HepG2 (cell line): Measurements from ENCODE around the gene NUDT13. TPM values are rescaled to one million over a fixed set of nuclear protein-coding genes. Genes with fewer than 3 reads are reported as not detected.

Source experiments
- ATAC-seq: fragments of 200-7000 bp; cut with Tn5 transposase; 3 replicates; pipeline ENCODE4 v1.9.1; 2020; ENCODE audit warnings: mild to moderate bottlenecking, moderate library complexity
- BruUV-seq: library from RNA; stranded (reverse); fragments of 400-500 nt; replicated peaks from 2 replicates; lab custom pipeline; 2021; lab: Mats Ljungman, UMichigan
- CTCF ChIA-PET: fragments of 300-600 bp; formaldehyde crosslinking; extraction: SDS; loops from one replicate; lab custom pipeline; 2021; ENCODE audit warnings: low total read pairs, inconsistent platforms, low intra/inter-chr PET ratio; lab: Yijun Ruan, JAX
- POLR2A ChIA-PET: fragments of 350-600 bp; sonication (Branson Sonifier 250); formaldehyde crosslinking; loops from one replicate; lab custom pipeline; 2020; ENCODE audit warnings: antibody characterized with exemption, inconsistent platforms; lab: Yijun Ruan, JAX
- DNase-seq: peaks from one replicate; pipeline ENCODE4 v3.0.0-alpha.2; 2015; ENCODE audit warnings: low spot score
- FAIRE-seq: peaks from 3 replicates; lab custom pipeline; 2011; peaks lifted over from hg19 to GRCh38; lab: Jason Lieb, UNC
- H2AFZ ChIP-seq: one replicate; pipeline ENCODE4 v1.6.1; 2011; ENCODE audit warnings: low read length, inconsistent platforms
- H3K27ac ChIP-seq: fragments of 300-600 bp; 3 replicates; pipeline ENCODE4 v1.8.0; 2011; ENCODE audit warnings: mixed run types, mild to moderate bottlenecking, mixed read lengths, low read length, inconsistent platforms; ENCODE audit not compliant: insufficient read depth; ENCODE audit errors: extremely low read length
- H3K27me3 ChIP-seq, 2 experiments: fragments of 200-600 bp in 1 of 2; 2 replicates in 1 of 2; 3 replicates in 1 of 2; pipeline versions ENCODE4 v1.6.0 to v1.8.0; 2011; ENCODE audit warnings: low read length in 2 of 2, mild to moderate bottlenecking in 2 of 2, moderate library complexity in 2 of 2, inconsistent platforms in 1 of 2; ENCODE audit not compliant: insufficient read depth in 2 of 2, control insufficient read depth in 1 of 2
- H3K36me3 ChIP-seq, 2 experiments: fragments of 200-600 bp in 1 of 2; replicated peaks in 1 of 2; 2 replicates in 1 of 2; 3 replicates in 1 of 2; pipeline versions ENCODE4 v1.5.1 to v1.8.0; 2011; ENCODE audit warnings: low read length in 2 of 2, inconsistent platforms in 1 of 2; ENCODE audit not compliant: insufficient read depth in 2 of 2, control insufficient read depth in 1 of 2
- H3K4me1 ChIP-seq: 2 replicates; pipeline ENCODE4 v1.5.1; 2012; ENCODE audit warnings: low read length, inconsistent platforms; ENCODE audit not compliant: insufficient read depth
- H3K4me2 ChIP-seq: 2 replicates; pipeline ENCODE4 v1.6.0; 2011; ENCODE audit warnings: low read depth, low read length, inconsistent platforms
- H3K4me3 ChIP-seq, 3 experiments: fragments of 200-600 bp in 1 of 3; sonication (generic), shearing (Covaris generic) in 1 of 3; replicated peaks in 1 of 3; 2 replicates each; pipeline ENCODE4 v1.5.1; 2011 to 2016; ENCODE audit warnings: low read length in 3 of 3, inconsistent platforms in 2 of 3, low read depth in 2 of 3, mild to moderate bottlenecking in 2 of 3, control low read depth in 1 of 3, mixed read lengths in 1 of 3; ENCODE audit not compliant: insufficient read depth in 1 of 3
- H3K79me2 ChIP-seq: one replicate; pipeline ENCODE4 v1.6.1; 2011; ENCODE audit warnings: low read length, inconsistent platforms; ENCODE audit not compliant: insufficient read depth
- H3K9ac ChIP-seq: 2 replicates; pipeline ENCODE4 v1.6.0; 2011; ENCODE audit warnings: mild to moderate bottlenecking, low read depth, low read length, inconsistent platforms; ENCODE audit not compliant: insufficient read depth
- H3K9me3 ChIP-seq: 2 replicates; pipeline ENCODE4 v1.5.1; 2012; ENCODE audit warnings: mild to moderate bottlenecking, low read length
- H4K20me1 ChIP-seq: 2 replicates; pipeline ENCODE4 v1.6.0; 2011; ENCODE audit warnings: inconsistent platforms, mild to moderate bottlenecking, low read length, moderate library complexity; ENCODE audit not compliant: insufficient read depth
- BHLHE40 ChIP-seq: IDR thresholded peaks from 2 replicates; pipeline ENCODE4 v1.6.1; 2011; ENCODE audit warnings: low read length, improper control_type of control experiment
- BORCS8-MEF2B ChIP-seq: sonication (generic); formaldehyde crosslinking; IDR thresholded peaks from 2 replicates; pipeline ENCODE4 v1.8.0; 2022; ENCODE audit warnings: mild to moderate bottlenecking, missing genetic modification reagents
- ISL2 ChIP-seq: sonication (generic); formaldehyde crosslinking; IDR thresholded peaks from 2 replicates; pipeline ENCODE4 v1.5.0; 2020; ENCODE audit warnings: missing genetic modification reagents
- JUN ChIP-seq: sonication (generic); formaldehyde crosslinking; IDR thresholded peaks from 2 replicates; pipeline ENCODE4 v1.4.0; 2020; ENCODE audit warnings: mild to moderate bottlenecking, missing genetic modification reagents
- PHF5A ChIP-seq: IDR thresholded peaks from one replicate; pipeline ENCODE4 v1.6.1; 2018; ENCODE audit warnings: low read depth, missing genetic modification reagents; ENCODE audit not compliant: unreplicated experiment
- POGZ ChIP-seq: sonication (generic); formaldehyde crosslinking; IDR thresholded peaks from 2 replicates; pipeline ENCODE4 v1.4.0; 2020; ENCODE audit warnings: mild to moderate bottlenecking, missing genetic modification reagents
- RAD51 ChIP-seq: fragments of 450-650 bp; IDR thresholded peaks from 2 replicates; pipeline ENCODE4 v1.6.1; 2016; ENCODE audit warnings: borderline replicate concordance
- SRF ChIP-seq: IDR thresholded peaks from 2 replicates; pipeline ENCODE4 v1.6.1; 2011; ENCODE audit warnings: mild to moderate bottlenecking, low read depth, low read length, moderate library complexity
- ZNF296 ChIP-seq: sonication (generic); formaldehyde crosslinking; conservative IDR thresholded peaks from 2 replicates; pipeline ENCODE4 v1.5.0; 2020; ENCODE audit warnings: mild to moderate bottlenecking, missing genetic modification reagents
- ZNF574 ChIP-seq: sonication (generic); formaldehyde crosslinking; IDR thresholded peaks from 2 replicates; pipeline ENCODE4 v1.4.0; 2020; ENCODE audit warnings: missing genetic modification reagents
- ZSCAN12 ChIP-seq: sonication (generic); formaldehyde crosslinking; IDR thresholded peaks from 2 replicates; pipeline ENCODE4 v1.9.0; 2021; ENCODE audit warnings: mild to moderate bottlenecking, missing genetic modification reagents
- WGBS: methylation state at CpG from one replicate; pipeline ENCODE4 v1.1.6; 2017; ENCODE audit warnings: low lambda C conversion rate; 5-methylcytosine and 5-hydroxymethylcytosine counted together
- in situ Hi-C: cut with HindIII; loops from 2 replicates; pipeline ENCODE4 v1.10.0; 2017; ENCODE audit warnings: low pct_unique_long_range_greater_than_20kb; ENCODE audit not compliant: extremely low pct_ligation_motif_present
- intact Hi-C: fragments of 100-400 bp; cut with micrococcal nuclease; formaldehyde crosslinking; loops from one replicate; pipeline ENCODE4 v1.10.0; 2022; ENCODE audit not compliant: unreplicated experiment
- polyA plus RNA-seq, 8 experiments: library from polyadenylated mRNA; depleted of rRNA in 3 of 8; stranded (reverse) in 7 of 8; unstranded in 1 of 8; fragments of >200 nt; fragmentation: Illumina TruSeq in 4 of 8; extraction: Trizol in 4 of 8; gene quantifications; 2 replicates each; pipeline versions ENCODE4 v1.2.1 to v1.2.3, GENCODE V29; 2011 to 2016; ENCODE audit warnings: low read depth in 4 of 8, missing spikeins in 1 of 8, mixed read lengths in 1 of 8; ENCODE audit not compliant: insufficient read depth in 1 of 8
- total RNA-seq, 5 experiments: library from RNA; depleted of rRNA; stranded (reverse); fragments of >200 nt; fragmentation: Illumina TruSeq; extraction: Trizol; gene quantifications; 2 replicates each; pipeline ENCODE4 v1.2.3, GENCODE V29; 2016; ENCODE audit warnings: low read depth in 1 of 5
- TF ChIP-seq, protein P1 (sequence below): IDR thresholded peaks from 2 replicates; pipeline ENCODE4 v1.6.1; 2016; ENCODE audit warnings: low read depth, control low read depth
- TF ChIP-seq, protein P2 (sequence below): sonication (generic); formaldehyde crosslinking; IDR thresholded peaks from 2 replicates; pipeline ENCODE4 v1.5.1; 2020; ENCODE audit warnings: missing genetic modification reagents, mild to moderate bottlenecking, borderline replicate concordance

The NUDT13 gene
- total and polyA plus RNA-seq, 2 of the 13 experiments (the other 11 are each of a cell fraction or from before 2014, with no cell fraction given): 4.2 to 6.5 TPM

GRCh38 chr10:73161662-73162061, 51.4 kb downstream of the NUDT13 start:
- no peak for FAIRE-seq
- Histone ChIP-seq H3K27ac (no peak overlapping the region), H3K4me2 (no peak overlapping the region)
- TF ChIP-seq, protein P1, sequence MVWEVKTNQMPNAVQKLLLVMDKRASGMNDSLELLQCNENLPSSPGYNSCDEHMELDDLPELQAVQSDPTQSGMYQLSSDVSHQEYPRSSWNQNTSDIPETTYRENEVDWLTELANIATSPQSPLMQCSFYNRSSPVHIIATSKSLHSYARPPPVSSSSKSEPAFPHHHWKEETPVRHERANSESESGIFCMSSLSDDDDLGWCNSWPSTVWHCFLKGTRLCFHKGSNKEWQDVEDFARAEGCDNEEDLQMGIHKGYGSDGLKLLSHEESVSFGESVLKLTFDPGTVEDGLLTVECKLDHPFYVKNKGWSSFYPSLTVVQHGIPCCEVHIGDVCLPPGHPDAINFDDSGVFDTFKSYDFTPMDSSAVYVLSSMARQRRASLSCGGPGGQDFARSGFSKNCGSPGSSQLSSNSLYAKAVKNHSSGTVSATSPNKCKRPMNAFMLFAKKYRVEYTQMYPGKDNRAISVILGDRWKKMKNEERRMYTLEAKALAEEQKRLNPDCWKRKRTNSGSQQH: no peak
- TF ChIP-seq, all 625 proteins: peak for 0
- Histone ChIP-seq H3K4me1 (peaks cover 24% of the 10 kb centered on the region), H3K4me3 (no peak overlapping the region), H3K27me3 (no peaks in the 10 kb centered on the region; a peak in 1 of 5 replicates), H3K36me3 (peaks cover 3 to 37% of the 10 kb centered on the region in 2 experiments), H2AFZ (no peak overlapping the region), H4K20me1 (peaks cover 3% of the 10 kb centered on the region; the same call in 1 of the 2 replicates), H3K9me3 (no peaks in the 10 kb centered on the region), H3K79me2 (peaks cover 52% of the 10 kb centered on the region), H3K9ac (no peak overlapping the region)
- 96% methylated on average over 3 of the region's 3 CpGs for WGBS
- CTCF ChIA-PET: no interaction called here
- no TSS peak for BruUV-seq
- no peak for ATAC-seq
- intact Hi-C loops: no loop called here
- in situ Hi-C loops: no loop called here
- POLR2A ChIA-PET: interaction anchor here (1.6 kb wide), 1 partner anchor 66 kb away, joined by 3 read pairs; the partner anchor contains the start of gene P4HA1
- no peak for DNase-seq

- ChIA-PET CTCF (no interaction called here), POLR2A (interaction anchor here (1.6 kb wide), 1 partner anchor 67 kb away, joined by 3 read pairs; the partner anchor contains the start of gene P4HA1)
- Histone ChIP-seq H2AFZ (no peak overlapping the region), H3K4me3 (no peak overlapping the region), H3K4me2 (no peak overlapping the region), H3K9me3 (no peaks in the 10 kb centered on the region), H3K36me3 (peaks cover 2 to 37% of the 10 kb centered on the region in 2 experiments), H3K9ac (no peak overlapping the region), H3K27me3 (no peaks in the 10 kb centered on the region; a peak in 1 of 5 replicates), H3K27ac (no peak overlapping the region), H3K4me1 (peaks cover 29% of the 10 kb centered on the region), H4K20me1 (peaks cover 3% of the 10 kb centered on the region; the same call in 1 of the 2 replicates), H3K79me2 (peaks cover 63% of the 10 kb centered on the region)
- BruUV-seq: no TSS peak
- intact Hi-C loops (no loop called here), in situ Hi-C loops (no loop called here)
- ATAC-seq: no peak
- no peak for DNase-seq
- 97% methylated on average over 2 of the region's 2 CpGs for WGBS
- no peak for FAIRE-seq
- TF ChIP-seq SRF (no peak), ZSCAN12 (no peak), BORCS8-MEF2B (no peak), ZNF296 (CRISPR knock-in tag) (no peak), ISL2 (CRISPR knock-in tag) (no peak), POGZ (CRISPR knock-in tag) (no peak), JUN (CRISPR knock-in tag) (no peak), RAD51 (no peak), ZNF574 (CRISPR knock-in tag) (no peak), PHF5A (no peak), BHLHE40 (no peak)
- TF ChIP-seq, protein P2, sequence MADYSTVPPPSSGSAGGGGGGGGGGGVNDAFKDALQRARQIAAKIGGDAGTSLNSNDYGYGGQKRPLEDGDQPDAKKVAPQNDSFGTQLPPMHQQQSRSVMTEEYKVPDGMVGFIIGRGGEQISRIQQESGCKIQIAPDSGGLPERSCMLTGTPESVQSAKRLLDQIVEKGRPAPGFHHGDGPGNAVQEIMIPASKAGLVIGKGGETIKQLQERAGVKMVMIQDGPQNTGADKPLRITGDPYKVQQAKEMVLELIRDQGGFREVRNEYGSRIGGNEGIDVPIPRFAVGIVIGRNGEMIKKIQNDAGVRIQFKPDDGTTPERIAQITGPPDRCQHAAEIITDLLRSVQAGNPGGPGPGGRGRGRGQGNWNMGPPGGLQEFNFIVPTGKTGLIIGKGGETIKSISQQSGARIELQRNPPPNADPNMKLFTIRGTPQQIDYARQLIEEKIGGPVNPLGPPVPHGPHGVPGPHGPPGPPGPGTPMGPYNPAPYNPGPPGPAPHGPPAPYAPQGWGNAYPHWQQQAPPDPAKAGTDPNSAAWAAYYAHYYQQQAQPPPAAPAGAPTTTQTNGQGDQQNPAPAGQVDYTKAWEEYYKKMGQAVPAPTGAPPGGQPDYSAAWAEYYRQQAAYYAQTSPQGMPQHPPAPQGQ: no peak
These were observed 52.8 kb downstream of the NUDT13 start for GRCh38 chr10:73163096-73163495.
